ENCODE results near the gene LRPPRC.
"Not testable (repeated sequence)": the region's sequence is repeated elsewhere in the genome, so short reads cannot be mapped to it uniquely, and the experiment has no call there.

LRPPRC gene

DNA sequence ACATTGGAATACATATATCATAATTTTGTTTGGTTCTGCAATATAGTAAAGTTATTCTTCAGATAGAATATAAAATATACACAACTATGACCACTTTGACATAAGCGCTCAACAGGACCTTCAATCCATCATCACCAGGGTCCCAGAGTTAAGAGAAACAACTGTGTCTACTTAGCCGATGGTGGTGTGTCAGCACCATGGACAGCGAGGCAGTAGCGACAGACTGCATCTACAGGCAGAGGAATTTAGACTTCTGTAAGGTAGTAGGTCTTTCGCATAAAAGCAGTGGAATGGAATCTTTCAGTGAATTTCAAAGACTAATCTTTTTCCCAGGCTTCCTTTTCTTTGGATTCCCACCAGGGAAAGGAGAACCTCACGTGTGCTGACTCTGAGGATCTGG is 20.5 kb upstream of the LRPPRC start:
- peak; percentile 51 for DNase-seq (ENCODE audit: low read depth)

DNA sequence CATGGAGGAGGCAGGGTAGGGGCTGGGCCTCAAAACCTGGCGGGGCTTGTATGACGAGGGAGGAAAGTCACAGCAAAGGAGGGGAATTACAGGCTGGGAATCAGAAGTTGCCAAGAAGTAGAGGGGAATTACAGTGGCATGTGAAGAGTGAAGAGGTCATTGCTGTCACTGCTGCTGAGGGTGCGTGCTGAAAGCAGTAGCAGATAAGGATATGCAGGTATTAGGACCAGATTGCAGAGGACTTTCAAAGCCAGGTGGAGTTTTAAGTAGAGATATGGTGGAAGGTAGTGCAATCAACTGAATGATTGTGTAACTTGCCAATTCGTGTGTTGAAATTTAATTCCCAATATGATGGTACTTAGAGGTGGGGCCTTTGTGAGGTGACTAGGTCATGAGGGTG is 19.4 kb upstream of the LRPPRC start:
- peak; percentile 20 for DNase-seq (ENCODE audit: low read depth)
- TF ChIP-seq, protein P1, sequence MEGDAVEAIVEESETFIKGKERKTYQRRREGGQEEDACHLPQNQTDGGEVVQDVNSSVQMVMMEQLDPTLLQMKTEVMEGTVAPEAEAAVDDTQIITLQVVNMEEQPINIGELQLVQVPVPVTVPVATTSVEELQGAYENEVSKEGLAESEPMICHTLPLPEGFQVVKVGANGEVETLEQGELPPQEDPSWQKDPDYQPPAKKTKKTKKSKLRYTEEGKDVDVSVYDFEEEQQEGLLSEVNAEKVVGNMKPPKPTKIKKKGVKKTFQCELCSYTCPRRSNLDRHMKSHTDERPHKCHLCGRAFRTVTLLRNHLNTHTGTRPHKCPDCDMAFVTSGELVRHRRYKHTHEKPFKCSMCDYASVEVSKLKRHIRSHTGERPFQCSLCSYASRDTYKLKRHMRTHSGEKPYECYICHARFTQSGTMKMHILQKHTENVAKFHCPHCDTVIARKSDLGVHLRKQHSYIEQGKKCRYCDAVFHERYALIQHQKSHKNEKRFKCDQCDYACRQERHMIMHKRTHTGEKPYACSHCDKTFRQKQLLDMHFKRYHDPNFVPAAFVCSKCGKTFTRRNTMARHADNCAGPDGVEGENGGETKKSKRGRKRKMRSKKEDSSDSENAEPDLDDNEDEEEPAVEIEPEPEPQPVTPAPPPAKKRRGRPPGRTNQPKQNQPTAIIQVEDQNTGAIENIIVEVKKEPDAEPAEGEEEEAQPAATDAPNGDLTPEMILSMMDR (IDR thresholded peaks at IDR 0.05; ENCODE audit: insufficient read depth, low read depth, low read length, missing control alignments) = no peak
- no peak overlapping the region for H3K4me3 ChIP-seq (ENCODE audit: low read depth, low read length)

More for the DNA sequence above, 20.5 kb upstream of the LRPPRC start:
- TF ChIP-seq, protein P1 (IDR thresholded peaks at IDR 0.05; ENCODE audit: insufficient read depth, low read depth, low read length, missing control alignments) = no peak
- no peak overlapping the region for H3K4me3 ChIP-seq (ENCODE audit: low read depth, low read length)

DNA sequence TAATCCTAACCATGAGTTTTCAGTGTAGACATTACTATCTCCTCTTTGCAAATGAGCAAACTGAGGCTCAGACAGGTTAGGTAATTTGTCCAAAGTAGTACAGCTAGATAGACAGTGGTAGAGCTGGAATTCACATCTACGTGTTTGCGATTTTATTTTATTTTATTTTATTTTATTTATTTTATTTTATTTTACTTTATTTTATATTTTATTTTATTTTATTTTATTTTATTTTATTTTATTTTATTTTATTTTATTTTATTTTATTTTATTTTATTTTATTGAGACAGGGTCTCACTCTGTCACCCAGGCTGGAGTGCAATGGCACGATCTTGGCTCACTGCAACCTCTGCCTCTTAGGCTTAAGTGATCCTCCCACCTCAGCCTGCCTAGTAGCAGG is 17.4 kb upstream of the LRPPRC start:
- not testable (repeated sequence) for DNase-seq (ENCODE audit: low read depth)

DNA sequence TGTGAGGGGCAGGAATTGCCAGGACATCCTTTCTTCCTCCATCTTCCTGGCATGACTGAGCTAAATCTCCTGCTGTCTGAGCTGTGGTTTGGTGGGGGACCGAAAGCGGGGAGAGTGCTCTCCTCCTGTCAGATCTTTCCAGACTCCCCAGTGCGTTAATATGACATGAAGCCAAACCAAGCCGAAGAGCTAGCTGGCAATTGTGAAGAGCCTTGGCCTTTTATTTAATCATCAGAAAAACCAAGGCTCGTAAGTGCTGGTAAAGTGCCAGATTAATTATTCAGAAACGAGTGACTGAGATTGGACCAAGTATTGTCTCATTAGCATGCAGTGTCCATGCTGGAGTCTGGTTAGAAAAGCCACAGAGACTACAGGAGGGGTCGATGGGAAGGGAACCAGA is 14.5 kb upstream of the LRPPRC start:
- TF ChIP-seq, protein P1 (IDR thresholded peaks at IDR 0.05; ENCODE audit: insufficient read depth, low read depth, low read length, missing control alignments) = no peak
- no peak for DNase-seq (ENCODE audit: low read depth)
- no peak overlapping the region for H3K4me3 ChIP-seq (ENCODE audit: low read depth, low read length)

More for the DNA sequence above, 17.4 kb upstream of the LRPPRC start:
- not testable (repeated sequence) for H3K4me3 ChIP-seq (ENCODE audit: low read depth, low read length)

DNA sequence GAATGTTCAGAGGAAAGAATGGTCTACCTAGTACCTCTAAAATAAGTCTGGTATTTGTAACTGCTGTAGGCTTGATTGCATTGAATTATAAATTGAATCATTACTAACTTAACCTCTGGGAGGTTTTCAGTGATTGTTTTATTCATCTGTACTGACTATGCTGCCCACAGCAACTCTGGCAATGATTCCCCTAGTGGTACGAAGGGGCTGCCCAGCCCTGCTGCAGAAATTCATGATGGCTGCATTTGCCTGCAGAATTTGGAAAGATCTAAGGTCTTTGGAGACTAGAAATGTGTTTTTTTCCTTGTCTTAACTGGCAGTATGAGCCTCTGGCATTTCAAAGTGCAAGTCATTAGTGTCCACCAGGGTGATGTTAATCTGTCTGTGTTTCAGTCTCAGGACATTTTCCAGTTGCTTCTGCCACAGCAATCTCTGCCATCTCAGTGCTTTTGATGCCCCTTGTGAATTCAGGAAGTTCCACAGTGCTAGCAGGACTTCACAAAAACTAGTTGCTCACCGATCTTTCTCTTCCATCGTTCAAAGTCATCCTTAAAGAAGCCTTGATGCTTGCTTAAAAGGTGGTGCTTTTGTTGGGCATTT is 13.4 kb upstream of the LRPPRC start:
- DNase-seq (ENCODE audit: low read depth) = no peak
- TF ChIP-seq, protein P1 (IDR thresholded peaks at IDR 0.05; ENCODE audit: insufficient read depth, low read depth, low read length, missing control alignments) = no peak
- no peak overlapping the region for H3K4me3 ChIP-seq (ENCODE audit: low read depth, low read length)

DNA sequence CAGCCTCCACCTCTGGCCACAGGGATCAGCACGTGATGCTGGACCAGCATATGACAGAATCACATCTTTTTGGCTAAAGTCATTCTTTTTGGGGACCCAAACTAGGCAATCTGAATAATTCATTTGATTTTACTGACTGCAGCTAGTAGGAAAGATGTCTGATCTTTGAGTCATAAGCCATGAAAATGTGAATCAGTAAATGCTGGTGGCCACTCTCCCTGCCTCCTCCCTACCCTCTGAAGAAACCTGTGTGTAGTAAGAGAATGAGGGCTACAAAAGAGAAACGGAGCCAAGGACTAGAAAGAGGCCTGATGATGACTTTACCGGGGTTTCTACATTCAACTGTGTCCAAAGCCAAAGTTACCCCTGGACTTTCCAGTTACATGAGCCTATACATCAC is 10.1 kb upstream of the LRPPRC start:
- H3K4me3 ChIP-seq (ENCODE audit: low read depth, low read length) = no peak overlapping the region
- DNase-seq (ENCODE audit: low read depth) = no peak
- TF ChIP-seq, protein P1 (IDR thresholded peaks at IDR 0.05; ENCODE audit: insufficient read depth, low read depth, low read length, missing control alignments) = no peak

DNA sequence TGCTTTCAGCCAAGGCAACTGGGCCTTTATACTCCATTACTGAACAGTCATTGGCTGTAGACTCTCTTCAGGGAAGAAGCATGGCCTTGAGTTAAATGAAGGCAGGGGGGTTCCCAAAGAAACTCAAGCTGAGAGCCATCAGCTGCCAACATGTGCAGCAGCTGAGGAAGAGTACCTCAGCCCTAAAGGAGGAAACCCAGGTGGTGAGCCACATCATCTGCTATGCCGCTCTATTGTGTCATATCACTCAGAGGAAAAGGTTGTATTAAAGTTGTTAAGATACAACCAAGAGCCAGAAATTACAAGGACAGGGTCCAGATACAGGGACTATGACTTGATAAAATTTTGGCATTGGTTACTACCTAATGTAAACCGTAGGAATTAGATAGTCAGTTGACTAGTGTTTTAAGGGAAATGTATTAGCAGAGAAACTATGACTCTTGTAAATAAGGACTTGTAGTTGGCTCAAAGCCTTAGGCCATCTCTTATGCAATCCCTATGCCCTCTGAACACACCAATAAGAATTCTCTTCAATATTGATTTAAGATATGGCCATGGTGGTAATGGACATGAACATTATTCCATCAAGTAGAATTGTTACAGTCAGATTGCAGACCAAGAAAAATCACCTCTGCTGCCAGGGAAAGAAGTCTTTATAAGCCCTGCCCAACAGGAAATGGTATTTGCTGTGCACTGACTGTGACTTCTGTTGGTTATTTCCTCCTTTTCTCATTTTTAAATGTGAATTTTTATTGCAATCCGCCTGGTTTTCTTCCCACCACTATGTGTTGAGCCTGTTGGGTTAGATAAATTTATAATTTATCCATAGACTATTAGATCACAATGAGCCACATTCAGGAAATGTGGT is 9.2 kb upstream of the LRPPRC start:
- TF ChIP-seq, protein P1 (IDR thresholded peaks at IDR 0.05; ENCODE audit: insufficient read depth, low read depth, low read length, missing control alignments) = no peak
- DNase-seq (ENCODE audit: low read depth) = no peak
- H3K4me3 ChIP-seq (ENCODE audit: low read depth, low read length) = no peak overlapping the region

Data from GM12865 (cell line).